Coronary artery (tissue), 2 donors: ENCODE data around the gene RPS3.

Source experiments
- DNase-seq: peaks from one replicate; pipeline ENCODE4 v3.0.0-alpha.2; 2017; ENCODE audit warnings: low spot score
- H3K27ac ChIP-seq, 2 donors: fragments of 200-600 bp; sonication (generic); one replicate each; pipeline ENCODE4 v1.5.1; 2016 to 2019
- H3K4me3 ChIP-seq: fragments of 200-600 bp; sonication (generic); 2 replicates; pipeline ENCODE4 v1.5.1; 2016; ENCODE audit warnings: mild to moderate bottlenecking, moderate library complexity
- TF ChIP-seq, protein P1 (sequence below): fragments of 200-600 bp; sonication (generic); IDR thresholded peaks from one replicate; pipeline ENCODE4 v1.5.1; 2019; ENCODE audit warnings: antibody characterized with exemption

RPS3 gene

DNA sequence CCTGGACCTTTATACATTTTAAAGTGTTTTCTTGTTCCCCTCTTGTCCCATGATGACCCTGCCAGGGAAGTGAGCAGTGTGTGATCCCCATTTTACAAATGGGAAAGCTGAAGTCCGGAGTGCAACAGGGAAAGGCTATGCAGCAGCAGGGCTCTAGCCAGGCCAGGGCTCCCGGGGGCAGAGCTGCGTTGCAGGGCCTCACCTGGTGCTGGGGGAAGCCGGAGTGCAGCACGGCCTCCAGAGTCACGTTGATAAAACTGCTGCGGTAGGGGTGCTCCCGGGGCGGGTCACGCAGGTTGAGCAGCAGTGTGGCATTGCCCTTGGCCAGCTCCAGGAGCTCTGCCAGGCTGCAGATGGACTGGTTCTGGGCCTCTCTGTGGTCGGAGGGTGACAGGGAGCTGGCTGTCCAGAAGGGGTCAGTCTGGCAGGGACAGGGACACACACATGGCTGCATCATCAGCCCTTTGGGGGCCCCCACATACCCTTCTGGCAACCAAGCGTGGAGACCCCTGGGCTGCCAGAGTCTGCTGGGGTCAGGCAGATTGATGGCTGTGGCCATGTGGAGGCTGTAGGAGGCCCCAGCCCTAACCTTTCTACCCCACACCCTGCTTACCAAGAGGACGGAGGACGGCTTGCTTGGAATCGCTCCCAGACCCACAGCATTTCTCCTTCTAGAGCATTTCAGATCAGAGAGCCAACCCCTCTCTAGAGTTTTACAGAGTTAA is 43.0 kb downstream of the RPS3 start:
- Histone ChIP-seq H3K4me3 (no peak overlapping the region), H3K27ac (no peak overlapping the region)
- TF ChIP-seq, protein P1, sequence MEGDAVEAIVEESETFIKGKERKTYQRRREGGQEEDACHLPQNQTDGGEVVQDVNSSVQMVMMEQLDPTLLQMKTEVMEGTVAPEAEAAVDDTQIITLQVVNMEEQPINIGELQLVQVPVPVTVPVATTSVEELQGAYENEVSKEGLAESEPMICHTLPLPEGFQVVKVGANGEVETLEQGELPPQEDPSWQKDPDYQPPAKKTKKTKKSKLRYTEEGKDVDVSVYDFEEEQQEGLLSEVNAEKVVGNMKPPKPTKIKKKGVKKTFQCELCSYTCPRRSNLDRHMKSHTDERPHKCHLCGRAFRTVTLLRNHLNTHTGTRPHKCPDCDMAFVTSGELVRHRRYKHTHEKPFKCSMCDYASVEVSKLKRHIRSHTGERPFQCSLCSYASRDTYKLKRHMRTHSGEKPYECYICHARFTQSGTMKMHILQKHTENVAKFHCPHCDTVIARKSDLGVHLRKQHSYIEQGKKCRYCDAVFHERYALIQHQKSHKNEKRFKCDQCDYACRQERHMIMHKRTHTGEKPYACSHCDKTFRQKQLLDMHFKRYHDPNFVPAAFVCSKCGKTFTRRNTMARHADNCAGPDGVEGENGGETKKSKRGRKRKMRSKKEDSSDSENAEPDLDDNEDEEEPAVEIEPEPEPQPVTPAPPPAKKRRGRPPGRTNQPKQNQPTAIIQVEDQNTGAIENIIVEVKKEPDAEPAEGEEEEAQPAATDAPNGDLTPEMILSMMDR: no peak
- DNase-seq: no peak

- no peak for DNase-seq
- H3K4me3 ChIP-seq: no peak overlapping the region
- TF ChIP-seq, protein P1: no peak
- H3K27ac ChIP-seq: no peak overlapping the region
These were observed 43.7 kb downstream of the RPS3 start for GRCh38 chr11:75443043-75443442.

DNA sequence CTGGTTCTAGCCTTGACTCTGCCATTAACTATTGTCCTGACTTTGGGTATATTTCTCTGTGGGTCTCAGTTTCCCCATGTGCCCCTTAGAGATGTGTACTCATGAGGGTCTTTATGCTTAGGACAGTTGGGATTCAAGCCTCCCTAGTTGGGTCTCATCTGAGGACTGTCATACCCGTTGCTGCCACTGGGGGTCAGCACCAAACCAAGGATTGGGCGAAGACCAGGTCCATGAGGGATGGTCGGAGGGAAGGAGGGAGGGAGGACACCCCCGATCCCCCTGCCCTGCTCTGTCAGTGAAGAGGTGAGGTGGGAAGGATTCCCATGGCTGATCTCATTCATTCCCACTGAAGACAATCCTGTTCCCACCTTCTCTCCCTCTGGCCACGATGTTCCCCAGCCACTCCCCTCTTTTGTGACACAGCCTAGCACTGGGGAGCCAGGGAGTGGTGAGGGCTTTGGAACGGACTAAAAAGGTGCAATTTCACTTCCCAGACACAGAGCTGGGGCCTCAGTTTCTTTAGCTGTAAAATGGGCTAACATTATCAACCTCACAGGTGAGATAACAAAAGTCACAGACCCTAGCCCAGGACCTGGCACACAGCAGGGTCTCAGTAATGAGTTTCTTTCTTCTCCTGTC is 46.1 kb downstream of the RPS3 start:
- no peak for DNase-seq
- TF ChIP-seq, protein P1: peak; percentile 83
- no peak overlapping the region for H3K27ac ChIP-seq
- H3K4me3 ChIP-seq: no peak overlapping the region

DNA sequence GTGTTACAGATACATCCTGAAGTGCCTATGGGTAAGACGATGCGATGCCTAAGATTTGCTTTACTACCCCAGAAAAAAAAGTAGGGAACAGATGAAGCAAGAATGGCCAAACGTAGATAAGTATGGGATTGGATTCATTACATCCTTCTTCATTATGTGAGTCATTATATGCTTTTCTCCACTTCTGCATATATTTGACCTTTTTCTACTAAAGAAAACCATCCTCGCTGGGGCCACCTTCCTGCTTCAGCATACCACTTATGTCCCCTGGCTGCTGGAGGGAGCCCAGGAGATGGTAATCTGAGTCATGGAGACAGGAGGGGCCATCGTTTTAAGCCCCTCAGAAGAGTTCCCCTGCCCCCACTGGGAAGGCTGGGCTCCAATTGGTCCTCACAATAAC is 48.1 kb downstream of the RPS3 start:
- Histone ChIP-seq H3K4me3 (no peak overlapping the region), H3K27ac (no peak overlapping the region)
- DNase-seq: no peak
- TF ChIP-seq, protein P1: no peak

DNA sequence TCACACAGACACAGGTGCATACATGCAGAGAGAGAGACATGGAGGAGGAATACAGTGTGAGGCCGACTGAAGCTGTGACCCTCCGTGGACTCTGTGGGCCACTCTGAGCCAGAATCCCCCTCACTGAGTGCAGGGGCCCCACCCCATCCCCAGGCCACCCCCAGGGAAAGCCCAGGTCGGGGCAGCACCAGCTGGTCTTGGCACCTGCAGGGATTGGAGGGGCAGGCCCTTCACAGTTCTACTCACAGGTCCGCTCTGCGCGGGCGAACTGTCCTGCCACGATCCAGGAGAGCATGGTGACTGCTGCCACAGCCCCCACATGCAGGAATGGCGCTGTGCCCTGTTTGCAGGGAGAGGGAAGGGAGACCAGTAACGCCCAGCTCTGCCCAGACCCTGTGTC is 50.0 kb downstream of the RPS3 start:
- no peak overlapping the region for H3K27ac ChIP-seq
- H3K4me3 ChIP-seq: no peak overlapping the region
- TF ChIP-seq, protein P1: no peak
- DNase-seq: no peak

DNA sequence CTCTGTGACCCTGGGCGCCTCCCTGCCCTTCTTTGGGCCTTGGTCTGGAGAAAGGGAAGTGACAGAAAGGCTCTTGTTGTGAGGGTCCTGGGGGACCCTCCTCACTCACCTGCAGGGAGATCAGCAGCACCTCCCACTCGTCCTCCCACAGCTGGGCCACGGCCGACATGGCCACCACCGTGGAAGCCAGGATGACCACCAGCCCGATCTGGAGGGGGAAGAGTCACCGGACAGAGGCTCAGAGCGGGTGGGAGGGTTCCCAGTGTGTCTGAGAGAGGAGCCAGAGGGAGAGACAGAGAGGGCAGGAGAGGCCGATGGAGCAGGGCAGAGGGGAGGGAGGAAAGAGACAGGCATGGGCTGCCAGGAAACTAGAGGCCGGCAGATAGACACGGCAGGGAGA is 50.5 kb downstream of the RPS3 start:
- DNase-seq: no peak
- TF ChIP-seq, protein P1: no peak
- no peak overlapping the region for H3K4me3 ChIP-seq
- H3K27ac ChIP-seq: no peak overlapping the region

DNA sequence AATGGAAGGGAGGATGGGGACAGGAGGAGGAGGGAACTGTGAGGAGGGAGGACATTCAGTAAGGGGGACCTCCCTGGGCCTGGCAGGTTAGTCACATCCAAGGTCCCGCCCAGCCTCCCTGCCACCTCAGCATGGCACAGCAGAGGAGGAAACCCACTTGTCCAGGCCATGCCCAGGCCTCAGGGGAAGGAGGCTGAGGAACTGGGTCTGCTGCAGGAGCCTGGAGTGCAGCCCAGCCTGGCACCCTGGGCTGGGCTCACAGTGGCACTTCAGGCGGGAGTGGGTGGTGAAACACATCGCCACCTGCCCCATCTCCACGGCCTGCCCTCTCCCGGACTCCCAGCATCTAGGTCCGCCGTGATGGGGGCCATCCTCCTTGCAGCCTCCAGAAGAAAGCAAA is 50.9 kb downstream of the RPS3 start:
- TF ChIP-seq, protein P1: no peak
- DNase-seq: no peak
- H3K27ac ChIP-seq: no peak overlapping the region
- H3K4me3 ChIP-seq: no peak overlapping the region
